Measurements from ENCODE around the gene OR52E4.

OR52E4 gene

GRCh38 chr11:5847711-5848110, 32.7 kb upstream of the OR52E4 start:
- in situ Hi-C loops (cut with MboI; ENCODE audit: low pct_unique_long_range_greater_than_20kb, low sequenced_read_pairs, unreplicated experiment) = no loop called here
- no peak for DNase-seq (ENCODE audit: low spot score)
- no peak for TF ChIP-seq CTCF (IDR thresholded peaks at IDR 0.05; ENCODE audit: extremely low read depth, insufficient read depth, missing control alignments)

- no peak for DNase-seq (ENCODE audit: low spot score)
- TF ChIP-seq CTCF (IDR thresholded peaks at IDR 0.05; ENCODE audit: extremely low read depth, insufficient read depth, missing control alignments) = no peak
- in situ Hi-C loops (cut with MboI; ENCODE audit: low pct_unique_long_range_greater_than_20kb, low sequenced_read_pairs, unreplicated experiment) = no loop called here
Measured at GRCh38 chr11:5851002-5851401, 29.4 kb upstream of the OR52E4 start.

- TF ChIP-seq CTCF (IDR thresholded peaks at IDR 0.05; ENCODE audit: extremely low read depth, insufficient read depth, missing control alignments) = no peak
- DNase-seq (ENCODE audit: low spot score) = no peak
- in situ Hi-C loops (cut with MboI; ENCODE audit: low pct_unique_long_range_greater_than_20kb, low sequenced_read_pairs, unreplicated experiment) = no loop called here
Measured at GRCh38 chr11:5857590-5857989, 22.8 kb upstream of the OR52E4 start, which contains the start of gene OR52E8. Gene OR52E8 (minus strand): TSS chr11:5857690. CDS start chr11:5857690, 0 bp downstream.

- no peak for DNase-seq (ENCODE audit: low spot score)
- in situ Hi-C loops (cut with MboI; ENCODE audit: low pct_unique_long_range_greater_than_20kb, low sequenced_read_pairs, unreplicated experiment) = no loop called here
- no peak for TF ChIP-seq CTCF (IDR thresholded peaks at IDR 0.05; ENCODE audit: extremely low read depth, insufficient read depth, missing control alignments)
Measured at GRCh38 chr11:5865826-5866225, 14.6 kb upstream of the OR52E4 start.

GRCh38 chr11:5878564-5878963, 1.9 kb upstream of the OR52E4 start:
- in situ Hi-C loops (cut with MboI; ENCODE audit: low pct_unique_long_range_greater_than_20kb, low sequenced_read_pairs, unreplicated experiment) = no loop called here

GRCh38 chr11:5881756-5882155, 1.3 kb downstream of the OR52E4 start:
- no peak for TF ChIP-seq CTCF (IDR thresholded peaks at IDR 0.05; ENCODE audit: extremely low read depth, insufficient read depth, missing control alignments)
- no peak for DNase-seq (ENCODE audit: low spot score)
- in situ Hi-C loops (cut with MboI; ENCODE audit: low pct_unique_long_range_greater_than_20kb, low sequenced_read_pairs, unreplicated experiment) = no loop called here

More at GRCh38 chr11:5878564-5878963, 1.9 kb upstream of the OR52E4 start:
- no peak for TF ChIP-seq CTCF (IDR thresholded peaks at IDR 0.05; ENCODE audit: extremely low read depth, insufficient read depth, missing control alignments)
- DNase-seq (ENCODE audit: low spot score) = no peak

- in situ Hi-C loops (cut with MboI; ENCODE audit: low pct_unique_long_range_greater_than_20kb, low sequenced_read_pairs, unreplicated experiment) = no loop called here
- no peak for DNase-seq (ENCODE audit: low spot score)
- no peak for TF ChIP-seq CTCF (IDR thresholded peaks at IDR 0.05; ENCODE audit: extremely low read depth, insufficient read depth, missing control alignments)
Measured at GRCh38 chr11:5887172-5887571, 6.7 kb downstream of the OR52E4 start.

All from GM13977 (cell line).